Epithelial cell of proximal tubule (primary cell): Measurements from ENCODE around the gene SUCLG1. TPM values are rescaled to one million over a fixed set of nuclear protein-coding genes. Genes with fewer than 3 reads are reported as not detected.

Experiments
- DNase-seq: peaks from one replicate; pipeline ENCODE4 v3.0.0-alpha.2; 2011; ENCODE audit warnings: low read depth
- H3K4me3 ChIP-seq: 2 replicates; pipeline ENCODE4 v1.5.1; 2011; ENCODE audit warnings: low read depth, mild to moderate bottlenecking, low read length
- total RNA-seq: library from RNA; depleted of rRNA; stranded (reverse); fragments of >200 nt; gene quantifications from 2 replicates; pipeline ENCODE4 v1.2.3, GENCODE V29; 2015
- TF ChIP-seq, protein P1 (sequence below): conservative IDR thresholded peaks from 2 replicates; pipeline ENCODE4 v1.5.1; 2012; ENCODE audit warnings: low read depth, mild to moderate bottlenecking, low read length

The SUCLG1 gene
- total RNA-seq, 1 donor from 2014 or later = 52.6 TPM

DNA sequence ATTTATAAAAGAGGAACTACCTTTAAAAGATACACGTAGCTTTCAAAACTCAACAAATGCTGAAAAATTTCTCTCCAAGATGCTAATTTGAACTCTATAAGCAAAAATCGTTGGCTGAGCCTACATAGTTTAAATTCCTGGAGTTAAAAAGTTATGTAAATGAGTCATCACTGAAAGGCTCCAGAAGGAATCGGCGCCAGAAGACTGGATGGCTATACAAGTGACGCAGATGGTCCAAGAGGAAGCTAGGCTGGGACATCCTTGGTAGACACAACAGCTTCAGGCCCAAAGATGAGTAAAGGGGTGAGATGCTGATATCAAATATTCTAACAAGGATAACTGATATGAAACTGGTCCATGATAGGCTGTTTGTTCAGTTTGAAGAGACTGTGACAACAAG, 34.4 kb upstream of the SUCLG1 start:
- TF ChIP-seq, protein P1, sequence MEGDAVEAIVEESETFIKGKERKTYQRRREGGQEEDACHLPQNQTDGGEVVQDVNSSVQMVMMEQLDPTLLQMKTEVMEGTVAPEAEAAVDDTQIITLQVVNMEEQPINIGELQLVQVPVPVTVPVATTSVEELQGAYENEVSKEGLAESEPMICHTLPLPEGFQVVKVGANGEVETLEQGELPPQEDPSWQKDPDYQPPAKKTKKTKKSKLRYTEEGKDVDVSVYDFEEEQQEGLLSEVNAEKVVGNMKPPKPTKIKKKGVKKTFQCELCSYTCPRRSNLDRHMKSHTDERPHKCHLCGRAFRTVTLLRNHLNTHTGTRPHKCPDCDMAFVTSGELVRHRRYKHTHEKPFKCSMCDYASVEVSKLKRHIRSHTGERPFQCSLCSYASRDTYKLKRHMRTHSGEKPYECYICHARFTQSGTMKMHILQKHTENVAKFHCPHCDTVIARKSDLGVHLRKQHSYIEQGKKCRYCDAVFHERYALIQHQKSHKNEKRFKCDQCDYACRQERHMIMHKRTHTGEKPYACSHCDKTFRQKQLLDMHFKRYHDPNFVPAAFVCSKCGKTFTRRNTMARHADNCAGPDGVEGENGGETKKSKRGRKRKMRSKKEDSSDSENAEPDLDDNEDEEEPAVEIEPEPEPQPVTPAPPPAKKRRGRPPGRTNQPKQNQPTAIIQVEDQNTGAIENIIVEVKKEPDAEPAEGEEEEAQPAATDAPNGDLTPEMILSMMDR = no peak
- H3K4me3 ChIP-seq = no peak overlapping the region
- no peak for DNase-seq

DNA sequence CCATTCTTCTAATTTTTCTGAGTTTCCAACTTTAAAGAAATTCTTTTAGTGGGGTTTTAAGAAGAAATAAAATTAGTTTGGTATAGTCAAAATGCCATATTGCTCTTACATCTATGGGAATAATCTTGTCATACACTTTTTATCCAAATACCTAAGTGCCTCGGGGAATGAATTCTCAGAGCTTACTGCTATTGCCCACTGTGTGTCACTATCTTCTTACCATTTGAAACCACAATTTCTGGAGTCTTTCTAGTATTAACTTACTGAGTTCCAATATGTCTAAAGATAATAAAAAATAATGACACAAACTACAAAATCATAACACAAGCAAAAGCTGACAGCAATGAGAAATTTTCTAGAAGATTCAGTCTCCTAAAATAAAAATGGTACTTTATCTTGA, 33.5 kb upstream of the SUCLG1 start:
- TF ChIP-seq, protein P1 = no peak
- DNase-seq = no peak
- no peak overlapping the region for H3K4me3 ChIP-seq

DNA sequence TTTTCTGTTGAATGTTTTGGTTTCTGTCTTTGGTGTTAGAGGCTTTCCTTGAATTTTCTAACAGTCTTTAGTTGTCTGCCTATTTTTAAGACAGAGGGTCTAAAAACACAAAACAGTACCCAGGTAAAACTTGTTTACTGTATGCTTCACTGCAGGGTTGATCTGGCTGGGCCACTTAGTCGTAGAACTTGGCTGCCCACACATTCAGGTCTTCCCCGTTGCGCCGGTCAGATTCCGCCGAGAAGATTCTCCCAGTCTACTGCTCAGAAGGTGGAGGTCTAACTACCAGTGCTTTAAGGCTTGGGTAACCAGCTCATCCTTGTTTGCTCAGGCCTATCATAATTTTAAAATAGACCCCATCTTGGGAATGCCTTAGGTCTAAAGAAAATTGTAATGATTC, 32.7 kb upstream of the SUCLG1 start:
- no peak overlapping the region for H3K4me3 ChIP-seq
- TF ChIP-seq, protein P1 = no peak
- no peak for DNase-seq

DNA sequence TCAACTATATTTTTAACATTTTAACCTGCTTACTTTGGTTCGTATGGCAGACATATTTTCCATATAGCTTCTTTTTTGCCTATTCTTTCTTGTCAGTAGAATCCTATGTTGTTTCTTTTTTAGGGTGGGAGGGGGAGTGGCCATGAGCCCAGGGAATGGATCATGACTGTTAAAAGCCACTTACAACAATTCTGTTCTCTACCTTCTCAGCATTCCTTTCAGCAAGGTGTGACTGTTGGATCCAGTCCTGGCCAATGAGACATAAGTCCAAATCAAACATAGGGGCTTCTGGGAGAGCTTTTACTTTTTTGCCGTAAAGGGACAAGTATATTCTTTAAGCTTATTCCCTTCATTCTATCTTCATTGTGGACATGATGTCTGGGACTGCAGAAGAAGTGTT, 32.2 kb upstream of the SUCLG1 start:
- no peak overlapping the region for H3K4me3 ChIP-seq
- no peak for DNase-seq
- TF ChIP-seq, protein P1 = no peak

DNA sequence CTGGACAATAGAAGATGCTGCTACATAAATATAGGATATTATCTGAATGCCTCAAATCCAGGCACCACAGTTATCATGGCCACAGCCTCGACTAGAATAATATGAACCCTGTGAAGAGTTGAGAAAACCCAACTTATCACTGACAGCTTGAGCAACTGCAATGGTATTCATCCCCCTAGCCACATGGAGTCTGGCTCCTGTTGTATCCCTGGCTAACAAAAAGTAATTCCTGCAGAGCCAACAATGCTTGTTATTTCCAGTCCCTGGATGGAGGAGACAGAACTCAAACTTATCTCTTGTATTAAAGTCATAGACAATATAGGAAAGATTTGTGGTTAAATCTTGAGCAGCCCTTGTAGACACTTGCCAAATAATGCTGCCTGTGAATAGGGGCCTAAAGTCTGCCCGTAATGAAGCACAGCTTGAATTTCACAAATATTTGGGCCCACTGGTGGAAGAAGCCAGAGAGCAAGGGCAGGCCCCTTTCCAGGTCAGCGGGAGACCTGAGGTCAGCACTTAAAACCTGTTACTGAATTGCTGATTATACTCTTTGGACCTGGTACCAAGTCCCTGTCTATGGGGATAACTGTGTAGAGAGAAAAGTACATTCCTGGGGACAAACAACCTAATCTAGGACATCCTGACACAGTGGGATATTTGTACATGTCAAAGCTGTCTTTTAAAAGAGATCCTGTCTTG, 28.4 kb upstream of the SUCLG1 start:
- DNase-seq = no peak
- H3K4me3 ChIP-seq = no peak overlapping the region
- TF ChIP-seq, protein P1 = no peak

DNA sequence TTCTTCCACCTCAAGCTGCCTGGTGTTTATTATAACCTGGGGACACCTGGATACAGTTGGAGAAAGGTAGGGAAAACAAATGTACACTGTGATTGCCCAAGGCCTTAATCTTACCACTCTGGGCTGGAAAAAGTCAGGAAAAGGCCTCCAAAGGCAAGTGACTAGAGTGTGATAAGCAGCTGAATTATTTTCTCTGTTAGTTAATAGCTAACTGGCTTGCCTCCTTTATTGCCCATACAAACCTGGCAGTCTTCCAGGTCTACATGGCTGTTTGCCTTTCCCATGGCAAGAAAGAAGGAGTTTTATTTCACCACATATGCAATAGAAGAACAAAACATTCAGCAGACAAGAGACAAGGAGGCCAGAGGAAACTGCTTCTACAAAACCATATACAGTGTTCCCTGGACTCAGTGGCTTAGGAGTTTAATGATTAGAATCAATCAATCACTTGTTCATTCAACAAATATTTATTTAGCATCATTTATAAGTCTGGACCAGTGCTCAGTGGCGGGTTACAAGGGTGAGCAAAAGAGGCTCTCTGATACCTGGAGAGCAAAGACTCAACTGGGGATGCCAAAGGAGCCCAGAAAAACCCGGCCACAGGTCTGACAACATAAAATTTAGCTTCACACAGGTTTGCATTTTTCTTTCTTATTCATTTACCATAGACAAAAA, 27.5 kb upstream of the SUCLG1 start:
- TF ChIP-seq, protein P1 = no peak
- H3K4me3 ChIP-seq = no peak overlapping the region
- DNase-seq = peak; percentile 61

DNA sequence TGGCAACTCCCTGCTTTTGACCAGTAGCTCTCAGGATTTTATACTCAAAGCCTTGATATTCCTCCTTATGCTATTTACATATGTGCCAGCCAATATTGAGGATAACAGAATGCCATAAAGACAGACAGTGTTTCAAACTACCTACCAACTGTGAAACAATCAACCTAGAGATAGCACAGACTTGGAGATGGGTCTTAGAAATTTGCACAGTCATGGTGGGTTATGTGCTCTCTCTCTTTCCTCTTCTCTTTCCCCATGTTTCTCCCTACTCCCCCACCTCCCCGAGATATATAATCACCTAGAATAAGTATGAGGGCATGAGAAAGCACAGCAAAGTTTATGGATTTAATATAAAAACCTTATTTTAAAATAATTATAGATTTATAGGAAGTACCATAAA, 24.2 kb upstream of the SUCLG1 start:
- H3K4me3 ChIP-seq = no peak overlapping the region
- no peak for DNase-seq
- TF ChIP-seq, protein P1 = no peak
